ENCODE results near the gene CCDC9.
"Not testable (repeated sequence)": the region's sequence is repeated elsewhere in the genome, so short reads cannot be mapped to it uniquely, and the experiment has no call there.

GRCh38 chr19:47261946-47262793 lies 5.8 kb downstream of the CCDC9 start:
- not testable (repeated sequence) for TF ChIP-seq REST (IDR thresholded peaks at IDR 0.05); CTCF (IDR thresholded peaks at IDR 0.05; ENCODE audit: low read depth, low read length, missing input control); JUND (IDR thresholded peaks at IDR 0.05); YY1 (IDR thresholded peaks at IDR 0.05); ATF3 (IDR thresholded peaks at IDR 0.05); RAD21 (IDR thresholded peaks at IDR 0.05)
